GM18505 (cell line): ENCODE results near the gene NLRP4.

Source experiments
- ATAC-seq: cut with Tn5 transposase; IDR thresholded peaks from one replicate; pipeline ENCODE4 v1.9.1; 2021; ENCODE audit not compliant: unreplicated experiment
- POLR2A ChIP-seq: IDR thresholded peaks from 4 replicates; pipeline ENCODE4 v1.6.1; 2011; ENCODE audit warnings: borderline replicate concordance; ENCODE audit not compliant: insufficient read depth, insufficient read length; ENCODE audit errors: extremely low read depth

NLRP4 gene

DNA sequence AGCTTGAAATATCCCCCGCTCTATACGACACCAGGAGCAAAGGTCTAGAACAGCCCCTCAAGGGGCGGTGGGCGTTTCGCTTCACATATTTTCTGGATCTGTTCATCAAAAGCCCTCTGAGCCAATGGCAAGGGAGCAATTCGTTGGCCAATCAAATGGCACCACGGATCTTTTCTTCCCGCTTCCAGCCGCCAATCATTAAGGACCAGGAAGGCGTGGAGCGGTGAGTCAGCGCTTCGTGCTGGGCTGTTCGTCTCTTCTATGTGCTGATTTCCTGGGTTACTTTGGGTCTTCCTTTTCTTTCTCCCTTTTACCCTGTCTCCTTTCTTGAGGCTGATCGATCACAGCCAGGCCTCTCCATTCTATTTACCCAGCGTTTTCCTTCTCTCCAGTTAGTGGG lies at the start of gene NLRP4:
NLRP4 (plus strand) TSS at position 201 of the 400 bp plus-strand sequence. CDS start 15,541 bp downstream, outside the sequence.
- ATAC-seq, result no peak
- no peak for TF ChIP-seq POLR2A

- no peak for TF ChIP-seq POLR2A
Observed at GRCh38 chr19:55795021-55795420, 41.3 kb upstream of the NLRP4 start.

GRCh38 chr19:55801416-55801815 lies 34.9 kb upstream of the NLRP4 start:
- no peak for TF ChIP-seq POLR2A
- ATAC-seq, result no peak

More at GRCh38 chr19:55795021-55795420, 41.3 kb upstream of the NLRP4 start:
- no peak for ATAC-seq

GRCh38 chr19:55802281-55802680 lies 34.1 kb upstream of the NLRP4 start:
- TF ChIP-seq POLR2A, result no peak

DNA sequence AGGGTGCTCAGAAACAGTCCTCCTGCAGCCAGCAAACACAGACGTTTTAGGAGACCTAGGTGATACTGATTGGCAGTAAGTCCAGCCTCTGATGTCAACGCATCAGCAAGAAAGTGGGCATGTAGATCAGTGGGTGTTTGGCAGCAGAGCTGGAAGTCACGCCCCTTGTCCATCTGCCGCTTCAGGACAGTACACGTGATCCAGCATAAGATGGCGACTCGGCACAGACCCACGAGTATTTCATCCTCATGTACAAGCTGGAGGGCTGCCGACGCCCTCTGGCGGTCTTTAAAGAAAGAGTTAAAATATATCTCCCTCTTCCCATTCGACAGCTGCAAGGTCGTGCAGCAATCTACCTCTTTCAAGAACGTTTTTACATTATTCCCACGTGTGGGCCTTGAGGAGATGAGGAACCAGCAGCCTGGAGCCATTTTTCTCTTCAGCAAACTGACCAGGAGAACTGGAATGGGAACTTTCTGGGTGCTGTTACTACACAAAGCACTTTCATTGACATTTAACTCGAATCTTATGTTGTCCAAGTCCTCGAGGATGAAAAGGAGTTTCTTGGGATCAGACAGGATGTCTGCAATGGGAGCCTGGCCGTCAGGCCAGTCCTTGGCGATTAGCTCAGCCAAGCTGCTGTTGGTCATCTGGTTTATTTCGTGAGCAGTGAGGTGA lies 26.8 kb upstream of the NLRP4 start:
- TF ChIP-seq POLR2A, result no peak
- no peak for ATAC-seq

More at GRCh38 chr19:55802281-55802680, 34.1 kb upstream of the NLRP4 start:
- ATAC-seq, result no peak

DNA sequence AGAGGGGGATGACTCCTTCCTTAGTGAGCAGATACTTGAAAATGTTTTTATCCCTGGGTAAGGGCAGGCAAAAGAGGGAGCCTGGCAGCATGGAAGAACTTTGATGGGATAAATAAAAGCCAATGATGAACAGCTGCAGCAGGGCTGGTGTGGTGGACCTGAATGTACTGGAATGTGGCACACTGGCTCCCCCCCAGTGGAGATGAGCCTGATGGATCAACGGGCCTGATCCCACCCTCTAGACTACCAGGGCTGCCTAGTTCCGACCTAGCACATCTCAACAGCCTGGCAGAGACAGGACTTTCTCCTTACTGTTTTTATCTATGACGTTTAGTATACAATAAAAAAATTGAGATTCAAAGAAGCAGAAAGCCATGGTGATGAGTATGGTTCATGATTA lies 25.0 kb upstream of the NLRP4 start:
- ATAC-seq, result no peak

DNA sequence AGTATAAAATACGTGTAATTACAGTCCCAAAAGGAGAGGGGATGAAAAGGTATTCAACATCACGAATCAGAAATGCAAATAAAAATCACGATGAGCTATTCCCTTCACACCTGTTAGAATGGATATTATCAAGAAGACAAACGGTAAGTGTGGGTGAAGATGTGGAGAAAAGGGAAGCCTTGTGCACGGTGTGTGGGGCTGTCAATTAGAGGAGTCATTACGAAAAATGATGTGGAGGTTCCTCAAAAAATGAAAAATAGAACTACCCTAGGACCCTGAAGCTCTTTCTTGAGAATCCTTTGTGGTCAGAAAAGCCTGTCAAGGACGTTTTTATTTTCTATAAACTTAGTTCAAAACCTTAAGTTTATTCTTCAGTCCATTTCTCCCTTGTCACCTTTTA lies 23.9 kb upstream of the NLRP4 start:
- ATAC-seq, result no peak
- TF ChIP-seq POLR2A, result no peak

More for the DNA sequence above, 25.0 kb upstream of the NLRP4 start:
- no peak for TF ChIP-seq POLR2A

- TF ChIP-seq POLR2A, result no peak
- ATAC-seq, result no peak
Observed at GRCh38 chr19:55813906-55814305, 22.4 kb upstream of the NLRP4 start.

DNA sequence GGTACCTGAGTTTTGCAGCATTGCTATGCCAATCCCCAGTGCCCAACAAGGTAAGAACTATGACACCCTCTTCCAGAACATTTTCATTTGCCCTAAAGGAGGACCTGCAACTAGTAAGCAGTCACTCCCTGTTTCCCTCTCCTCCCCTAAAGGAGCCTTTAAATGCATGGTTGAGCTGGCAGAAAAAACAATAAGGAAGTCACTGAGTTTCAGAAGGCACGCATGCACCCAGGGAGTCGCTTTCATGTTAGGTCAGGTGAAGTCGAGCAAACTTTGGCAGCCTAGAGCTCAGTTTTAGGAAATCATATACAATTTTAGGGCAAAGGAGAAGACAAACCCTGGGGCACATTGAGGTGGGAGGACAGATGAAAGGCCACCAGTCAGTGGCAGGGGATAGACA lies 16.3 kb upstream of the NLRP4 start:
- no peak for TF ChIP-seq POLR2A
- ATAC-seq, result no peak

- ATAC-seq, result no peak
- no peak for TF ChIP-seq POLR2A
Observed at GRCh38 chr19:55830656-55831055, 5.7 kb upstream of the NLRP4 start.

- no peak for TF ChIP-seq POLR2A
- no peak for ATAC-seq
Observed at GRCh38 chr19:55831846-55832245, 4.5 kb upstream of the NLRP4 start, which contains the start of gene NLRP11. NLRP11 (minus strand) TSS chr19:55831999; CDS start chr19:55818174, 13,825 bp downstream.

DNA sequence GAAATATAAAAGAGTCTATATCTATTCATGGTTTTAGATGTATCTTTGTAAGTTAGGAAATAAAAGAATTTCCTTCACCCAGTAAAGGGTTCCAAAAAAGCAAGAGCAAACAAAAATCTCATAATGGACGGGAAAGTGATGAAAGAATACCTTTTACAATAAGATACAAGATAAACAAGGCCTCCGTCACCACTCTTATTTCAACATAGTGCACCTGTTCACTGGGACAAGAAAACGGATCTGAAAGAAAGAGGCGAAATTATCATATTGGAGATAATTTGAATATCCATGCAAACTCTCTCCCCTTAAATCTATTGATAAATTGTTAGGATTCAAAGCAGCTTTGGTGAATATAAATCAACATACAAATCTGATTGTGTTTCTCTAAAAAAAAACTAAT lies 3.7 kb upstream of the NLRP4 start:
- ATAC-seq, result no peak
- no peak for TF ChIP-seq POLR2A

- ATAC-seq, result no peak
- no peak for TF ChIP-seq POLR2A
Observed at GRCh38 chr19:55838251-55838650, 1.9 kb downstream of the NLRP4 start.

DNA sequence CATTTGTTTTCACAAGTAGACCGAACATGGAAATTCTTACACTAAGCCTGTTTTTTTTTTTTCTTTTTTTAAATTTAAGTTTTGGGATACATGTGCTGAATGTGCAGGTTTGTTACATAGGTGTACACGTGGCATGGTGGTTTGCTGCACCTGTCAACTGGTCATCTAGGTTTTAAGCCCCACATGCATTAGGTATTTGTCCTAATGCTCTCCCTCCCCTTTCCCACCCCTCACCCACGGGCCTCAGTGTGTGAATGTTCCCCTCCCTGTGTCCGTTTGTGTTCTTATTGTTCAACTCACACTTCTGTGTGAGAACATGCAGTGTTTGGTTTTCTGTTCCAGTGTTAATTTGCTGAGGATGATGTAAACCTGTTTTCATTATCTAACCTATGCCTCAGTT lies 2.6 kb downstream of the NLRP4 start:
- TF ChIP-seq POLR2A, result no peak
- no peak for ATAC-seq
